HG02798 (cell line): ENCODE measurements around the gene UQCC3.
"Not testable (repeated sequence)": the region's sequence is repeated elsewhere in the genome, so short reads cannot be mapped to it uniquely, and the experiment has no call there.

Source experiments
- ATAC-seq: cut with Tn5 transposase; IDR thresholded peaks from one replicate; pipeline ENCODE4 v1.9.1; 2021; ENCODE audit warnings: mild to moderate bottlenecking; ENCODE audit not compliant: unreplicated experiment, poor library complexity

Gene UQCC3

DNA sequence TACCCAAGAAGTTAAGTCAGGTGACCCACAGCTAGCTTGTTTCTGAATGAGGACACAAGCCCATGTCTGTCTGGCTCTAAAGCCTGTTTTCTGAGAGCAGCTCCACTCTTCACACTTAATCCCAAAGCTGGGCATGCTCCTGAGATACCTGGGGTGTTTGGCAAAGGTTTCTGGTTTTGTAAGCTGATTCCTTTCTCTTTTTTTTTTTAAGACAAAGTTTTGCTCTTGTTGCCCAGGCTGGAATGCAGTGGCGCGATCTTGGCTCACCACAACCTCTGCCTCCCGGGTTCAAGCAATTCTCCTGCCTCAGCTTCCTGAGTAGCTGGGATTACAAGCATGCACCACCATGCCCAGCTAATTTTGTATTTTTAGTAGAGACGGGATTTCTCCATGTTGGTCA, 22.2 kb downstream of the UQCC3 start:
- not testable (repeated sequence) for ATAC-seq

DNA sequence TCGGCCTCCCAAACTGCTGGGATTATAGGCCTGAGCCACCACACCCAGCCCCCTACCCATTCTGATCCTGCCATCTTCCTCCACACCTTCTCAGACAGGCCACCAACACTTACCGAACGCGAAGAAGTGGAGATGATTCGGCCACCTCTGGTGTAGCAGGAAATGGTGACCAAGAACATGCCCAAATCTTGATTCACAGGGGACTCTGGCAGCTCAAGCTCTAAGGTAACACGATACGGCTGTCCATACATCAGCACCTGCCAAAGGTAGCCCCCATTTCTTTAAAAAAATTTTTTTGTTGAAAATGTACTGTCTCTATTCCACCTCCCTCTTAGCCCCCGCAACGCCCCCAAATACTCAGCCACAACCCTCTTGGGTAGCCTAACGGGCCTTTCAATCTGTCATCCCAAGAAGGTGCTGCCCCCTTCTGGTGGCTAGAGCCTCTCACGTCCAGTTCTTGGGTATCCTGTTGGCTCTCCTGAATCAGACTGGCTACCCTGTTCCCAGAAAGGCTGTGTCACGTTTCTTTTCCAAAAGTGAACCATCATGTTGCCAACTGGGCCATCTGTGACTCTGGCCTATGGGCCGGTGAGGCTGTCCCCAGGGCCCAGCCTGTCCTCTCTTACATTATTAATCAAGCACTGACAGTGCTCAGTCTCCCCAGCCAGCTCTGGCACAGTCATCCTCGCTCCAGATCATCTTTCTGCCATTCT, 23.1 kb downstream of the UQCC3 start:
- no peak for ATAC-seq

DNA sequence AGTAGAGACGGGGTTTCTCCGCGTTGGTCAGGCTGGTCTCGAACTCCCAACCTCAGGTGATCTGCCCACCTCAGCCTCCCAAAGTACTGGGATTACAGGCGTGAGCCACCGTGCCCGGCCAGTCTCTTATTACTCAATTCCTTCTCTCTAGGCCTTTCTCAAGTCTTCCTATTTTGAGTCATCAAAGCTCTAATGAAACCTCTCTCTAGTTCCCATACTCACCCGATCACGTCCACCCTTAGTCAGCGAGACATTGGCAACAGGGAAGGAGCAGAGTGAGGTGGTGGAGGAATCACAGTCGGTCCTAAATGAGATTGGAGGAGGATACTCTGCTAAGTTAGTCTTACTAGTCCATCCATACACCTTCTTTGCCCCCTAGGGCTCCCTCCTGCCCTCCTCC, 30.8 kb downstream of the UQCC3 start:
- ATAC-seq, result no peak

DNA sequence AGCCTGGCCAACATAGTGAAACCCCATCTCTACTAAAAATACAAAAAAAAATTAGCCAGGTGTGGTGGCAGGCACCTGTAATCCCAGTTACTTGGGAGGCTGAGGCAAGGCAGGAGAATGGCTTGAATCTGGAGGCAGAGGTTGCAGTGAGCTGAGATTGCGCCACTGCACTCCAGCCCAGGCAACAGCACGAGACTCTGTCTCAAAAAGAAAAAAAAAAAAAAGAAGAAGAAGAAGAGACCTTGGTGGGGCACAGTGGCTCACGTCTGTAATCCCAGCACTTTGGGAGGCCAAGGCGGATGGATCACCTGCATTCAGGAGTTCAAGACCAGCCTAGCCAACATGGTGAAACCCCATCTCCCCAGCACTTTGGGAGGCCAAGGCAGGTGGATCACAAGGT, 32.4 kb downstream of the UQCC3 start:
- ATAC-seq, result not testable (repeated sequence)

DNA sequence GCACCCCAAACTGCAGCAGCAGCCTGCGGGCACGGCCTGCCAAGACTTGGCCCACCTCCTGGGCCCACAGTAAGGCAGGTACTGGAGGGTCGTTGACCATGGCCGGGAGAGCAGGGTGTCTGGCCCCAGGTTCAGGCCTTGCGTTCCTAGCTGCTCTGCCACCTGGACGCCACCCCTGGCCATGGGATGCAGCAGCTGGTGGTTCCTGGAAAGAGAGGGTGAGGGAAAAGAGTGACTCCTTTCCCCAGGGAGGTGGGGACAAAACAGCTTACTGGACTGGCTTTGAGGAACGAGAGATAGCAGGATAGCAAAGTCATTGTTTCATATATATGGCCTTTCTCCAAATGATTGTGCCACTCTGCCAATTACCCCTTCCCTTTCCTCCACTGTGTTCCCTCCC, 33.9 kb downstream of the UQCC3 start:
- ATAC-seq, result no peak

DNA sequence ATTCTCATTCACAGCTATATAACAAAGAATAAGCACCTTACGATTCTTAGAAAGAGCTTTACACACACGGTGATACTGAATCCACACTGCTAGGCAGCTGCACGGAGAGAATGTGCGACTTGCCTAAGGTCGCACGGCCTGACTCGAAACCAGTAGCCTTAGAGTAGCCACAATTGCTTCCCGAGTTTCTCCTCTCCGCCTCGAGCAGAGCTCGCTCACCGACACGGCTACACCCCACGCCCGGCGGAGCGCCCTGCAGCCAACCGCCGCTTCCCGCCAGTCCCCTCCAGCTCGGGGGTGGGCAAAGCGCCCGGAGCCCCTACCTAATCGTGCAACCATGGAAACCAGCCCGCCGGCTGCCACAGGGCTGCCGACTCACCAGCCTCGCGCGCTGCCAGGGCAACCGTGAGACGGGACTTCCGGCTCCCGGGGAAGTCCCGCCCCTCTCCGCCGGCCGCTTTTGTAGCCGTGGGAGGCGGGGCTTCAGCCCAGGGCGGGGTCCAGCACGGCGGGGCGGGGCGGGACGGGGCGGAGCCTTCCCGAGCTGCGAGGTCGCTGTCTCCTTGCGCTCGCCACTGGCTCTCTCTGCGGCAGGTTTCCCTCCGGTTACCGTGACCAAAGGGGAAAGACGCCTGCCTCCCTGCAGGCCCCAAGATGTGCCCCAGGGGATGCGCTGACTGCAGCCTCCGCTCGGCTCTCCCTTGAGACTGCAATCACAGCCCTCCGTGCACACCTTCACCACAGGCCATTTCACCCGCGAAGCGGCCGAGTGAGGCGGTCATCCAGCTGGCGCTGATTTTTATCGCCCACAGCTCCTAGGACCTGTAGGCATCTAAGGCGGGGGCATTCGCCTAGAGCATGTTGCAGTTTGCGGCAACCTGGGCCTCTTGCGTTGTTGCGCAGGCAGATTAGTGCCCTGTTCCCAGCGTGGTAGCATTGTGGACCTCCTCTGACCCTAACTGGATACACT, 34.7 kb downstream of the UQCC3 start:
- ATAC-seq, result peak; percentile 70

DNA sequence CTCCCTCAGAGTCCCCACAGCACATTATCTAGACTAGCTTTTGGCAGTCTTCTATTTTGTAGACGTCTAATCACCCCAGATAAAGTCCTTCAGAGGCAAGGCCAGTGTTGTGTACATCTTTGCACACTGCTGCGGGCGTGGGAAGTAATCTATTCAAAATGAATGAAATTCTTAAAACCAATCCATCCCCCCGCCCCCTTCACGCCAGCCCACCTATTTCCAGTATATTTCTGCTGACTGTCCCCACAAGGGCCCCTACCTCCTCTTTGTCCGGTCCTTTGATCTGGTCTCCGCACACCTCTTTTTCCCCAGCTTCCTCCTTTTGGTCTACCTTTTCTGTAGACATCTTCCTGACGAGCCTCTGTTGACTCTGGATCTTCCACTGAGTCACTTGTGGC, 35.4 kb downstream of the UQCC3 start:
- no peak for ATAC-seq

DNA sequence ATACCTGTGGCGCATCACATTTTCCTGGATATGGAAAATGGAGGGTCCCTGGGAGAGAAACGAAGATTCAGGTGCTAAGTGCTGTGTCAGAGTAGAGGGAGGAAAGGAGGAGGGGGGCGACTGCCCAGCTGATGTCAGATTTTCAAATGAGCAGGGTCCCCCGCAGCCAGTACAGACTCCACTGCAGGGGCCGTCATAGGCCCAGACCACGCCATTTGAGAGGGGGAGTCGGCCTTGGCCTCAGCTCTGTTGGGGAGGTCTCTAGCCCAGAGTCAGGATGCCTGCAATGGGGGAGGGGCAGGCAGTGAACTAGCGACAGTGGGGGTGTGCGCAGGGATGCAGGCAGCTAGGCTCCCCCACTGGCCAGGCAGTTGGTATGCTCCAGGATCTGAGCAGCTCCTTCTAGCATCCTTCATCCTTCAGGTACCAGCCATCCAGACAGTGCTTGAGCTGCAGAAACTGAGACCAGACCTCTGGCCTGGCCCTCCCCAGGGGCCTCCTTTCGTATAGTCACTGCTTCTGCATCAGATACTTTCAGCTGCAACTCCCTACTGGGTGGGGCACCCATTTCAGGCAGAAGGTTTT, 35.9 kb downstream of the UQCC3 start, which contains the start of the genes BSCL2 and GNG3:
TSS of gene BSCL2 (minus strand) at position 148 of the 585 bp plus-strand sequence. CDS start 229 bp downstream, outside the sequence.
TSS of gene GNG3 (plus strand) at position 400 of the 585 bp plus-strand sequence. CDS start 620 bp downstream, outside the sequence.
- ATAC-seq, result no peak

DNA sequence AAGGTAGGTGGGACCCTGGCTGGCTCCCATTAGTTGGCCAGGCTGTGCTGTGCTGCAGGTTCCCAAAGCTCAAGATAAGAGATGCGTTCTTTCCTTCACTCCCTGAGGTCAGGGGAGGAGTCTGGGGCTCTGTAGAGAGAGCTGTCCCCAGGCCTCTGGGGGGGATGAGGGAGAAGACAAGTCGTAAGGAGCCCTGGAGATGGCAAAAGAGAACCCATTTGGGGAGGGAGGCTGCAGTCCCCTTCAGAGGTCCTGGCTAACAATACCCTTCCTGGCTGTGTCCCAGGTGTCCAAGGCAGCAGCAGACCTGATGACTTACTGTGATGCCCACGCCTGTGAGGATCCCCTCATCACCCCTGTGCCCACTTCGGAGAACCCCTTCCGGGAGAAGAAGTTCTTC, 36.9 kb downstream of the UQCC3 start:
- no peak for ATAC-seq

DNA sequence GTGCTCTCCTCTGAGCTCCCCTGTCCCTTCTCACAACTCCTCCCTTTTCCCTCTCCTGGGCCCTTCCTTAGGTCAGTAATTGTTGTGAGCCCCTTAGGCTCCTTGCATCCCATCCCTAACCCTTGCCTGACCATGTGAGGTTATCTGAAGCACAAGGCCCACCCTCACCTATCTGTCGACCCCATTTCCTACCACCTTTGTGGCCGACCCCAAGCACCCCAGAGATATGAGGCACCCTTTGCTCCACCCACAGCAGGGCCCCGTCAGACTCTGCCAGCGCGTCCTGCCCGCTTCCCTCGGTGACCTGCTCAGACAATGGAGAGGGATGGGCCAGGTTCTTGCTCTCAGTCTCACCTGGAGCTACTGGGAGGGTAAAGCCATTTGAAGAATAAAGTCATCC, 37.3 kb downstream of the UQCC3 start:
- ATAC-seq, result no peak

DNA sequence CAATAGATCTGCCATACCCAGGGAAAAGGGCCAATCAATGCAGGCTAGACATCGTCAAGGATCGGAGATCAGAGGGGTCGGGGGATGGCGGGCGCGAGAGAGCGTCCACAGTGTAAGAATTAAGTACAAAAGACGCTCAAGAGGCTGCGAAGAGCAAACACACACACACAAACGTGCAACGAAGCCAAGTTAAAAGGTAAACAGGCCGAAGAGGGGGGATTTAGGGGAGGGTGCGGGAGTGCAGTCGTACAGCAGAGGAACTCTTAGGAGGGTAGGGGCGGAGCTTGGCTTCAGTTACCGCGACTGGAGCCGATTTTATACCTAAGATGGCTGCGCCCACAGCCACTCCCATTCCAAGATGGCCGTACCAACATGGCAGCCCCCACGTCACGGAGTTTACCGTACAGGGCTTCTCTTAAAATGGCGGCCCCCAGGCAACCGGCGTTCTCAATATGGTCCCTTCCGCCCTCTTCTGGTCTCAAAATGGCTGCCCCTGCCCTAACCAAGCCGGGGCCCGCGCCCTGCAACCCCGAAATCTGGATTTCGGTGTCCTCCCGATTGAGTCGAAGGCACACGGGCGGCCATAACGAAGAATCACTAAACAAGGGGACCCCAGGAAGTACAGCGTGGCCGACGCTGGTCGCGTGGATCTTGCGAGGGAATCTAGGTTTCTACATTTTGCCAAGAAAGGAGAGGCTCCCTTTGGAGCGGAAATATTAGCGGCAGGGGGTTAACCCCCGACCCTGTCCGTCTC, 38.0 kb downstream of the UQCC3 start:
- ATAC-seq, result peak; percentile 77

DNA sequence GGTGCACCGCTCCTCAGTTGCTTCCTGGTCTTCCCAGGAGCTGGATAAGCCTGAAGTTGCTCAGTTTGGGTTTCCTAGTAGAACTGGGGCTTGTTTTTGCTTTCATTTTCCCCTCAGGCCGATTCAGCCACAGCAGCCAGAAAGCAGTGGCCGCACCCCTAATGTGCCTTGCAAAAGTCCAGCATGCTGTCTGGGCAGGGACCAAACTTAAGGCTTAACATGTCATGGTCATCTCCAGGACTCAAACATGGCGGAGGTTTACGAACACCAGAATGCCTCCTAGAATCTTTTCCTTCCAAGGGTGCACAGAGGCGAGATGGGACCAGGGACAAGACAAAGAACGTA, 38.5 kb downstream of the UQCC3 start:
- ATAC-seq, result no peak

DNA sequence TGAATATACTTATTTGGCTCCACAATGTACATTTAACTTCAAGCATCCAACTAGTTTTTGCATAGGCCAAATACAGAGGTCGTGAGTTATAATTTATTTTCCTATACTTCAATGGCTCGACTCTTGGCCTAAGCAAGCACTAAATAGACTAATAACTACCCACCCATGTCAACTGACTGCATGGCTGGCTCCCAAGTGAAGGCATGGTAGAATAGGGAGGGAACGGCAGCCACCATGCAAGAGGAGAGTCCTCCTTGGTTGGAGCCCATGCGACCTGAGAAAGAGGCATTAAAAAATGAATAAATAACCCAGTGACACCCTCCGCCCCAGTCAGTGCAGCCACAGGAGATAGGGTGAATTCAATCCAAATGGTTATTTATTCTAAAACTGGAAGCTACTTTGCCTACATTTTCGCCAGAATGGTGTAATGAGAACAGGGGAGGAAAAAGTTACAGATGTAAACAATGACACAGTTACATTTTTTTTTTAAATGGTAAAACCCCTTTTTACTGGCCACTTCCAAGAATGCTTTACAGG, 40.9 kb downstream of the UQCC3 start:
- ATAC-seq, result no peak

DNA sequence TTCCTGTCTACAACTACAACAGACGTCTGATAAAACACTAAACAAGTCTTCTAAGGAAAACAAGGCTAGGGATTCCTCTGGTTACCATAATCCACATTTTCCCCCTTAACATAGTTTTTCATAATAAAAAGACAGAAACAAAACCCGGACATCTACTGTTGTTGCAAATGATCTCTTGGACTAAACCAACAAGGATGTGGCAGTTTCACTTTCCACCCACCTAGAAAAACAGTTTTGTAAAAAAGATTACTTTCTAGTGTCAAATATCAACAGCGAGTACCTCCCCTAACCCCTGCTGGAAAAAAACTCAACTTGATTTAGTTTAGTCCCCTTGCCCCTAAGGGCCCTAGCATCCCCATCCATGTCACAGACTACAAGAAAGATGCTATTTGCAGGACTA, 41.4 kb downstream of the UQCC3 start:
- ATAC-seq, result no peak

DNA sequence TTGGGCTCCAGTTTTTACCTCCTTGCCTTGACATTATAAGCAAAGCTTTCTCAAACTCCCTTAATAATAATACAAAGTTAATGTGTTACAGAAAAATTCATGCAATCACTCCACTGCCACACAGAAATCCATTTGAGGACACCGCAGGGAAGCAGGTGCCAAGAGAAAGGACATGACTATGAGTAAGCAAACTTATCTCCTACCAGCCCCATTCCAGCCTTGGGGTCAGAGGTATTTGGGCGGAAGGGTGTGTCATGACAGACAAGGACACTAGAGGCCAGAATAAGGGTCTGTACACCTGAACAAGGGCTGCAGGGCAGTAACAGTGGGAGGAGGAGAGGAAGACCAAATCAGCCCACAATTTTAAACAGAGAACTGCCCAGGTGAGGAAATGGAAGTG, 41.9 kb downstream of the UQCC3 start:
- ATAC-seq, result no peak

DNA sequence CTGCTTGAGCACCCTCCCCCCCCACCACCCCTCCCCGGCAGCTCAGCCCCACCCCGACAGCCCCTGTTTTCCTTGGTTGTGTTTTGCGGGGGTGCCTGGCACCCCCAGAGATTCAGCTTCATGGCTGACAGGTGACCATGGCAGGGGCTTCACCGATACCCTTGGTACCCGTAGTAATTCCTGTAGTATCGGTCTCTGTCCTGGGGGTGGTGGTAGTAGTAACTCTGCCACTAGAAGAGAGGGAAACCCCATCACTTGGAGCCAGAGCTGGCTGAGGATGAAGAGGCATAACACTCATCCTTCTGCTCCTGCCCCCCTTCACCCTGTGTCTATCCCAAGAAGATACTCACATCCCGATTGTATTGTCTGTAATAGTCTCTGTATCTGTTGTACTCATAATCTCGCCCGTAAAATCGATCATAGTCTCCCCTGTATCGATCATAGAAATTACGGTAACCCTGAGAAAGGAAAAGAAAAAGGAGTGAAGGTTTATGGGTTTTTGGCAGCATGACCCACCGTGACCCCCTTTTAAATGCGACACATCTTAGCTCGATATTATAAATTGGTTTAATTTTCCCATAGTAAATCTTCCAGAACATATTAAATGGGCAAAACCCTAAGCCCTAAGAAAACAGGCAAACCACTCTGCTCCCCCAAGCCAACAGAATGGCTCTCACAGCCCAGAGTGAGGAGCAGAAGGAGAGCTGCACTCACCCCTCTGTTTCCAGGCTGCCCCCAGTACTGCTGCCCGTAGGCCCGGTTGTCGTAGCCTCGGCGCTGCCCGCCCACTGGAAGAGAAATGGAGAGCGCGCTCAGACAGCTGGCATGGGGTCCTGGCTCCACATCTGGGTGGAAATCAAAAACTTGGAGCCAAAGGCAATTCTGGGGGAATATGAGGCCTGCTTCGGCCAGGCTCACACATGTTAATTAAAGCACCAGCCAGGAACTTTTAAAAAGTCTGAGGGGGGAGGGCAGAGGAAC, 44.0 kb downstream of the UQCC3 start:
- ATAC-seq, result no peak

DNA sequence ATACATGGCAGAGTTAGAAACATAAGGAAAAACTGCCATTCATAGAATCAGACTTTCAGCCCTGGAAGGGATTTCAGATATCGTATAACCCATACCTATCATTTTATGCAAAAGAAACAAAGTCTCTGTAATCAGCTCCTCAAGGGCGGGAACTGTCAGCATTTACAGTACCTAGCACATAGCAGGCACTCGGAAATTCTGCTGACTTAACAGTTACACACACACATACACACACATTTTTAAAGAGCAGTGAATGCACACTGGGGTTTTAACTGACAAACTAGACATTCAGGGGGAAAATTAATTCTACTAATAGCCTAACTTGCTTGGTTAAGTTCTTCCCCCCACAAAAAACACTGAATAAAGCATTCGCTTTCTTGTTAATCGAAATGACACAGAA, 44.7 kb downstream of the UQCC3 start:
- ATAC-seq, result no peak

DNA sequence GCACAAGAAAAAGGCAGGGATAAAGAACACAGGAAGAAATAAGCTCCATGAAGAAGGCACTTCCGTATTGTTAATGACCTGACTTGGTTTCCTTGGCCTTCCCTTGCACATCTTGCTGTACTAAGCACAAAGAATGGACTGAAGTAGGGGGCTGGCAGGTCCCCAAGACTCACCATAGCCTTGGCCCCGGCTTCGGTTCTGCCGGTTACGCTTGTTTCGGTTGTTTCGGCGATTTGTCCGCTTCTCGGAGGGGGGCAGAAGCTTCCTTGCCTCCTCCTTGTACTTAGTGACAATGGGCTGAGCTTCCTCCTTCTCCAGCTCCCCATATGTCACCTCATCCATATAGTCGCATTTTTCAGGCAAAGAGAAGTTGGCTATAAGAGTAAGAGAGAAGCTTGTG, 45.3 kb downstream of the UQCC3 start:
- no peak for ATAC-seq
